ENCODE results near the gene MBD4. TPM values are rescaled to one million over a fixed set of nuclear protein-coding genes. Genes with fewer than 3 reads are reported as not detected.

Gene MBD4
- total and polyA plus RNA-seq, 7 experiments from 2014 or later = 37.9 to 56.6 (median 46.9) TPM

- Histone ChIP-seq H3K4me3 (ENCODE audit: low read length) (peak overlapping the region; percentile 99), H3K36me3 (ENCODE audit: control insufficient read depth in 2 of 3, insufficient read depth in 3 of 3, low read length in 3 of 3) (peaks cover 0 to 25% (median 0%) of the 10 kb centered on the region in 3 experiments), H3K27me3 (ENCODE audit: control insufficient read depth in 2 of 2, insufficient read depth in 2 of 2, low read length in 2 of 2) (no peaks in the 10 kb centered on the region), H3K9me3 (ENCODE audit: control insufficient read depth in 2 of 3, low read length in 3 of 3) (no peaks in the 10 kb centered on the region), H3K4me1 (ENCODE audit: control insufficient read depth in 2 of 2, insufficient read depth in 2 of 2, low read length in 2 of 2) (peaks cover 19 to 33% of the 10 kb centered on the region in 2 donors), H3K27ac (ENCODE audit: low read depth, low read length) (peak overlapping the region; percentile 95)
- Mint-ChIP-seq H3K4me1 (peaks cover 46 to 81% (median 66%) of the 10 kb centered on the region in 7 donors), H3K4me3 (peak overlapping the region; percentile 85 to 98 (median 94)), H3K27ac (peak overlapping the region; percentile 93 to 99 (median 97)), H3K9me3 (peaks cover 0 to 4% (median 0%) of the 10 kb centered on the region in 11 donors), H3K36me3 (peaks cover 5 to 20% (median 17%) of the 10 kb centered on the region in 5 donors), H3K27me3 (no peaks in the 10 kb centered on the region)
- ChIA-PET POLR2A (interaction anchor here (1.0 to 5.1 kb wide), 19 partner anchors 10 to 759 kb away, joined by 3 to 66 read pairs (median 5); partner anchors contain the start of genes EFCAB12 and TMCC1), CTCF (no interaction called here)
- no peak for DNase-seq
- intact Hi-C loops (cut with micrococcal nuclease) = loop anchor here (1.0 to 5.0 kb wide), 25 partner anchors 10 to 1768 kb away; partner anchors contain the start of genes ACAD9 (in 2 of the 2), EFCAB12 (in 2 of the 2), HMCES (in 2 of the 2) and PIK3R4 (in 2 of the 2)
- ATAC-seq = peak; percentile 51
Measured at GRCh38 chr3:129440618-129441190, 956 bp upstream of the MBD4 start.

- H3K27me3 Mint-ChIP-seq = no peaks in the 10 kb centered on the region
- Histone ChIP-seq H3K27me3 (ENCODE audit: control insufficient read depth in 2 of 2, insufficient read depth in 2 of 2, low read length in 2 of 2) (no peaks in the 10 kb centered on the region), H3K4me3 (ENCODE audit: low read length) (peak overlapping the region; percentile 99), H3K27ac (ENCODE audit: low read depth, low read length) (peak overlapping the region; percentile 81), H3K9me3 (ENCODE audit: control insufficient read depth in 2 of 3, low read length in 3 of 3) (no peaks in the 10 kb centered on the region), H3K36me3 (ENCODE audit: control insufficient read depth in 2 of 3, insufficient read depth in 3 of 3, low read length in 3 of 3) (peaks cover 0 to 32% (median 0%) of the 10 kb centered on the region in 3 experiments), H3K4me1 (ENCODE audit: control insufficient read depth in 2 of 2, insufficient read depth in 2 of 2, low read length in 2 of 2) (peaks cover 19 to 38% of the 10 kb centered on the region in 2 donors)
- peaks cover 5 to 24% (median 18%) of the 10 kb centered on the region in 5 donors for H3K36me3 Mint-ChIP-seq
- peaks cover 54 to 95% (median 80%) of the 10 kb centered on the region in 7 donors for H3K4me1 Mint-ChIP-seq
- intact Hi-C loops (cut with micrococcal nuclease) = loop anchor here in 1 of 2 donors (10.0 kb wide), 1 partner anchor 1845 kb away; the partner anchor contains the start of genes MCM2 and TPRA1
- CTCF ChIA-PET = interaction anchor here (0.7 to 1.3 kb wide), 4 partner anchors 15 to 183 kb away, joined by 3 to 4 read pairs (median 3); no protein-coding TSS in a partner anchor
- DNase-seq = peak in 4 of 9 donors; percentile 31 to 57 (median 45)
- POLR2A ChIA-PET = interaction anchor here (0.6 to 5.1 kb wide), 19 partner anchors 11 to 832 kb away, joined by 3 to 66 read pairs (median 5); partner anchors contain the start of genes EFCAB12 and TMCC1
- H3K4me3 Mint-ChIP-seq = peak overlapping the region; percentile 85 to 98 (median 94)
- no peak for ATAC-seq
- peak overlapping the region; percentile 93 to 99 (median 97) for H3K27ac Mint-ChIP-seq
- H3K9me3 Mint-ChIP-seq = peaks cover 0 to 4% (median 0%) of the 10 kb centered on the region in 11 donors
Measured at GRCh38 chr3:129439226-129439816, 427 bp downstream of the MBD4 start.

- ChIA-PET POLR2A (interaction anchor here (0.6 to 1.1 kb wide), 4 partner anchors 15 to 185 kb away, joined by 3 to 4 read pairs (median 3); no protein-coding TSS in a partner anchor), CTCF (no interaction called here)
- H3K9me3 ChIP-seq (ENCODE audit: control insufficient read depth in 2 of 3, low read length in 3 of 3) = no peaks in the 10 kb centered on the region
- H3K4me3 ChIP-seq (ENCODE audit: low read length) = no peak overlapping the region
- peaks cover 4 to 65% (median 17%) of the 10 kb centered on the region in 3 experiments for H3K36me3 ChIP-seq (ENCODE audit: control insufficient read depth in 2 of 3, insufficient read depth in 3 of 3, low read length in 3 of 3)
- Mint-ChIP-seq H3K36me3 (peaks cover 5 to 39% (median 29%) of the 10 kb centered on the region in 5 donors), H3K9me3 (peaks cover 0 to 4% (median 0%) of the 10 kb centered on the region in 11 donors), H3K27me3 (no peaks in the 10 kb centered on the region), H3K4me1 (peaks cover 30 to 63% (median 57%) of the 10 kb centered on the region in 7 donors), H3K27ac (peak overlapping the region in 3 of 9 donors; percentile 0 to 51 (median 0)), H3K4me3 (peak overlapping the region in 4 of 10 donors; percentile 10 to 39 (median 34))
- peak overlapping the region; percentile 6 for H3K27ac ChIP-seq (ENCODE audit: low read depth, low read length)
- no peak for ATAC-seq
- no peaks in the 10 kb centered on the region for H3K27me3 ChIP-seq (ENCODE audit: control insufficient read depth in 2 of 2, insufficient read depth in 2 of 2, low read length in 2 of 2)
- no peak for DNase-seq
- H3K4me1 ChIP-seq (ENCODE audit: control insufficient read depth in 2 of 2, insufficient read depth in 2 of 2, low read length in 2 of 2) = peaks cover 10 to 15% of the 10 kb centered on the region in 2 donors
- intact Hi-C loops (cut with micrococcal nuclease) = loop anchor here in 1 of 2 donors (10.0 kb wide), 1 partner anchor 1841 kb away; the partner anchor contains the start of genes MCM2 and TPRA1
Measured at GRCh38 chr3:129435367-129435766, 4.4 kb downstream of the MBD4 start.

GRCh38 chr3:129434140-129434539 is 5.6 kb downstream of the MBD4 start:
- Histone ChIP-seq H3K36me3 (ENCODE audit: control insufficient read depth in 2 of 3, insufficient read depth in 3 of 3, low read length in 3 of 3) (peaks cover 4 to 66% (median 17%) of the 10 kb centered on the region in 3 experiments), H3K27me3 (ENCODE audit: control insufficient read depth in 2 of 2, insufficient read depth in 2 of 2, low read length in 2 of 2) (no peaks in the 10 kb centered on the region), H3K9me3 (ENCODE audit: control insufficient read depth in 2 of 3, low read length in 3 of 3) (no peaks in the 10 kb centered on the region), H3K4me3 (ENCODE audit: low read length) (no peak overlapping the region), H3K27ac (ENCODE audit: low read depth, low read length) (no peak overlapping the region), H3K4me1 (ENCODE audit: control insufficient read depth in 2 of 2, insufficient read depth in 2 of 2, low read length in 2 of 2) (peaks cover 8 to 15% of the 10 kb centered on the region in 2 donors)
- Mint-ChIP-seq H3K36me3 (peaks cover 5 to 39% (median 30%) of the 10 kb centered on the region in 5 donors), H3K4me3 (peak overlapping the region in 1 of 10 donors; percentile 24), H3K27ac (peak overlapping the region in 4 of 9 donors; percentile 3 to 48 (median 18)), H3K9me3 (no peaks in the 10 kb centered on the region), H3K27me3 (no peaks in the 10 kb centered on the region), H3K4me1 (peaks cover 28 to 60% (median 50%) of the 10 kb centered on the region in 7 donors)
- CTCF ChIA-PET = interaction anchor here (0.6 kb wide), 1 partner anchor 1171 kb away, joined by 3 read pairs; no protein-coding TSS in a partner anchor
- POLR2A ChIA-PET = no interaction called here
- DNase-seq = no peak
- ATAC-seq = no peak
- intact Hi-C loops (cut with micrococcal nuclease) = loop anchor here in 1 of 2 donors (10.0 kb wide), 1 partner anchor 1839 kb away; the partner anchor contains the start of genes MCM2 and TPRA1

GRCh38 chr3:129433565-129433964 is 6.2 kb downstream of the MBD4 start:
- Mint-ChIP-seq H3K4me1 (peaks cover 28 to 62% (median 54%) of the 10 kb centered on the region in 7 donors), H3K9me3 (no peaks in the 10 kb centered on the region), H3K36me3 (peaks cover 5 to 39% (median 30%) of the 10 kb centered on the region in 5 donors), H3K27me3 (no peaks in the 10 kb centered on the region), H3K27ac (peak overlapping the region in 2 of 9 donors; percentile 21 to 48), H3K4me3 (no peak overlapping the region)
- Histone ChIP-seq H3K4me3 (ENCODE audit: low read length) (no peak overlapping the region), H3K36me3 (ENCODE audit: control insufficient read depth in 2 of 3, insufficient read depth in 3 of 3, low read length in 3 of 3) (peaks cover 4 to 66% (median 20%) of the 10 kb centered on the region in 3 experiments), H3K9me3 (ENCODE audit: control insufficient read depth in 2 of 3, low read length in 3 of 3) (no peaks in the 10 kb centered on the region), H3K27me3 (ENCODE audit: control insufficient read depth in 2 of 2, insufficient read depth in 2 of 2, low read length in 2 of 2) (no peaks in the 10 kb centered on the region), H3K27ac (ENCODE audit: low read depth, low read length) (no peak overlapping the region), H3K4me1 (ENCODE audit: control insufficient read depth in 2 of 2, insufficient read depth in 2 of 2, low read length in 2 of 2) (peaks cover 2 to 19% of the 10 kb centered on the region in 2 donors)
- intact Hi-C loops (cut with micrococcal nuclease) = loop anchor here in 1 of 2 donors (10.0 kb wide), 1 partner anchor 1839 kb away; the partner anchor contains the start of genes MCM2 and TPRA1
- ChIA-PET CTCF (no interaction called here), POLR2A (interaction anchor here (0.7 kb wide), 1 partner anchor 238 kb away, joined by 3 read pairs; no protein-coding TSS in a partner anchor)
- no peak for DNase-seq
- ATAC-seq = no peak

GRCh38 chr3:129432671-129433070 is 7.1 kb downstream of the MBD4 start:
- H3K4me1 Mint-ChIP-seq = peaks cover 32 to 61% (median 54%) of the 10 kb centered on the region in 7 donors
- POLR2A ChIA-PET = interaction anchor here (0.7 to 1.4 kb wide), 2 partner anchors 10 to 237 kb away, joined by 3 read pairs; no protein-coding TSS in a partner anchor
- H3K9me3 Mint-ChIP-seq = no peaks in the 10 kb centered on the region
- CTCF ChIA-PET = no interaction called here
- Histone ChIP-seq H3K27me3 (ENCODE audit: control insufficient read depth in 2 of 2, insufficient read depth in 2 of 2, low read length in 2 of 2) (no peaks in the 10 kb centered on the region), H3K36me3 (ENCODE audit: control insufficient read depth in 2 of 3, insufficient read depth in 3 of 3, low read length in 3 of 3) (peaks cover 4 to 62% (median 20%) of the 10 kb centered on the region in 3 experiments), H3K9me3 (ENCODE audit: control insufficient read depth in 2 of 3, low read length in 3 of 3) (no peaks in the 10 kb centered on the region), H3K4me3 (ENCODE audit: low read length) (no peak overlapping the region), H3K27ac (ENCODE audit: low read depth, low read length) (no peak overlapping the region), H3K4me1 (ENCODE audit: control insufficient read depth in 2 of 2, insufficient read depth in 2 of 2, low read length in 2 of 2) (peaks cover 0 to 19% of the 10 kb centered on the region in 2 donors)
- H3K4me3 Mint-ChIP-seq = no peak overlapping the region
- no peak for ATAC-seq
- H3K27ac Mint-ChIP-seq = no peak overlapping the region
- peaks cover 2 to 35% (median 26%) of the 10 kb centered on the region in 5 donors for H3K36me3 Mint-ChIP-seq
- intact Hi-C loops (cut with micrococcal nuclease) = loop anchor here in 1 of 2 donors (10.0 kb wide), 1 partner anchor 1838 kb away; the partner anchor contains the start of genes MCM2 and TPRA1
- no peak for DNase-seq
- H3K27me3 Mint-ChIP-seq = peaks cover 0 to 7% (median 0%) of the 10 kb centered on the region in 5 donors

Data from naive thymus-derived CD4-positive, alpha-beta T cell (primary cell).